ENCODE measurements around the gene TRIP10. TPM values are rescaled to one million over a fixed set of nuclear protein-coding genes. Genes with fewer than 3 reads are reported as not detected.

The TRIP10 gene
- total and polyA plus RNA-seq, 10 of the 15 experiments (the other 5 are each of a cell fraction or from before 2014, with no cell fraction given): 0.79 to 54.5 (median 32.5) TPM

GRCh38 chr19:6736169-6736916 lies 3.1 kb upstream of the TRIP10 start (continued):
- TF ChIP-seq, protein P1, sequence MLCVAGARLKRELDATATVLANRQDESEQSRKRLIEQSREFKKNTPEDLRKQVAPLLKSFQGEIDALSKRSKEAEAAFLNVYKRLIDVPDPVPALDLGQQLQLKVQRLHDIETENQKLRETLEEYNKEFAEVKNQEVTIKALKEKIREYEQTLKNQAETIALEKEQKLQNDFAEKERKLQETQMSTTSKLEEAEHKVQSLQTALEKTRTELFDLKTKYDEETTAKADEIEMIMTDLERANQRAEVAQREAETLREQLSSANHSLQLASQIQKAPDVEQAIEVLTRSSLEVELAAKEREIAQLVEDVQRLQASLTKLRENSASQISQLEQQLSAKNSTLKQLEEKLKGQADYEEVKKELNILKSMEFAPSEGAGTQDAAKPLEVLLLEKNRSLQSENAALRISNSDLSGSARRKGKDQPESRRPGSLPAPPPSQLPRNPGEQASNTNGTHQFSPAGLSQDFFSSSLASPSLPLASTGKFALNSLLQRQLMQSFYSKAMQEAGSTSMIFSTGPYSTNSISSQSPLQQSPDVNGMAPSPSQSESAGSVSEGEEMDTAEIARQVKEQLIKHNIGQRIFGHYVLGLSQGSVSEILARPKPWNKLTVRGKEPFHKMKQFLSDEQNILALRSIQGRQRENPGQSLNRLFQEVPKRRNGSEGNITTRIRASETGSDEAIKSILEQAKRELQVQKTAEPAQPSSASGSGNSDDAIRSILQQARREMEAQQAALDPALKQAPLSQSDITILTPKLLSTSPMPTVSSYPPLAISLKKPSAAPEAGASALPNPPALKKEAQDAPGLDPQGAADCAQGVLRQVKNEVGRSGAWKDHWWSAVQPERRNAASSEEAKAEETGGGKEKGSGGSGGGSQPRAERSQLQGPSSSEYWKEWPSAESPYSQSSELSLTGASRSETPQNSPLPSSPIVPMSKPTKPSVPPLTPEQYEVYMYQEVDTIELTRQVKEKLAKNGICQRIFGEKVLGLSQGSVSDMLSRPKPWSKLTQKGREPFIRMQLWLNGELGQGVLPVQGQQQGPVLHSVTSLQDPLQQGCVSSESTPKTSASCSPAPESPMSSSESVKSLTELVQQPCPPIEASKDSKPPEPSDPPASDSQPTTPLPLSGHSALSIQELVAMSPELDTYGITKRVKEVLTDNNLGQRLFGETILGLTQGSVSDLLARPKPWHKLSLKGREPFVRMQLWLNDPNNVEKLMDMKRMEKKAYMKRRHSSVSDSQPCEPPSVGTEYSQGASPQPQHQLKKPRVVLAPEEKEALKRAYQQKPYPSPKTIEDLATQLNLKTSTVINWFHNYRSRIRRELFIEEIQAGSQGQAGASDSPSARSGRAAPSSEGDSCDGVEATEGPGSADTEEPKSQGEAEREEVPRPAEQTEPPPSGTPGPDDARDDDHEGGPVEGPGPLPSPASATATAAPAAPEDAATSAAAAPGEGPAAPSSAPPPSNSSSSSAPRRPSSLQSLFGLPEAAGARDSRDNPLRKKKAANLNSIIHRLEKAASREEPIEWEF (IDR thresholded peaks at IDR 0.05; ENCODE audit: insufficient replicate concordance, low read depth, low read length): peak; percentile 11
- no peak for TF ChIP-seq TCF12 (IDR thresholded peaks at IDR 0.05; ENCODE audit: low read depth, low read length)
- TF ChIP-seq HCFC1 (IDR thresholded peaks at IDR 0.05; ENCODE audit: low read length): peak; percentile 48; the same call in 1 of the 2 replicates
- peak; percentile 46; the same call in 1 of the 2 replicates for TF ChIP-seq SIN3A (IDR thresholded peaks at IDR 0.05; ENCODE audit: low read depth, low read length)
- TF ChIP-seq, protein P2, sequence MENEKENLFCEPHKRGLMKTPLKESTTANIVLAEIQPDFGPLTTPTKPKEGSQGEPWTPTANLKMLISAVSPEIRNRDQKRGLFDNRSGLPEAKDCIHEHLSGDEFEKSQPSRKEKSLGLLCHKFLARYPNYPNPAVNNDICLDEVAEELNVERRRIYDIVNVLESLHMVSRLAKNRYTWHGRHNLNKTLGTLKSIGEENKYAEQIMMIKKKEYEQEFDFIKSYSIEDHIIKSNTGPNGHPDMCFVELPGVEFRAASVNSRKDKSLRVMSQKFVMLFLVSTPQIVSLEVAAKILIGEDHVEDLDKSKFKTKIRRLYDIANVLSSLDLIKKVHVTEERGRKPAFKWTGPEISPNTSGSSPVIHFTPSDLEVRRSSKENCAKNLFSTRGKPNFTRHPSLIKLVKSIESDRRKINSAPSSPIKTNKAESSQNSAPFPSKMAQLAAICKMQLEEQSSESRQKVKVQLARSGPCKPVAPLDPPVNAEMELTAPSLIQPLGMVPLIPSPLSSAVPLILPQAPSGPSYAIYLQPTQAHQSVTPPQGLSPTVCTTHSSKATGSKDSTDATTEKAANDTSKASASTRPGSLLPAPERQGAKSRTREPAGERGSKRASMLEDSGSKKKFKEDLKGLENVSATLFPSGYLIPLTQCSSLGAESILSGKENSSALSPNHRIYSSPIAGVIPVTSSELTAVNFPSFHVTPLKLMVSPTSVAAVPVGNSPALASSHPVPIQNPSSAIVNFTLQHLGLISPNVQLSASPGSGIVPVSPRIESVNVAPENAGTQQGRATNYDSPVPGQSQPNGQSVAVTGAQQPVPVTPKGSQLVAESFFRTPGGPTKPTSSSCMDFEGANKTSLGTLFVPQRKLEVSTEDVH (IDR thresholded peaks at IDR 0.05; ENCODE audit: low read depth, partially characterized antibody): no peak
- peak; percentile 47 to 64; a peak in 3 of 4 replicates for TF ChIP-seq IKZF2 (IDR thresholded peaks at IDR 0.05)
- 0 out of 2 replicates have a peak, but pooled peaks have one; percentile 10 for TF ChIP-seq BACH1 (IDR thresholded peaks at IDR 0.05; ENCODE audit: borderline replicate concordance)
- TF ChIP-seq BCL11A (IDR thresholded peaks at IDR 0.05; ENCODE audit: low read depth, low read length): no peak
- peak; percentile 13 for TF ChIP-seq RELA (IDR thresholded peaks at IDR 0.05; ENCODE audit: borderline replicate concordance, partially characterized antibody)
- TF ChIP-seq, protein P3, sequence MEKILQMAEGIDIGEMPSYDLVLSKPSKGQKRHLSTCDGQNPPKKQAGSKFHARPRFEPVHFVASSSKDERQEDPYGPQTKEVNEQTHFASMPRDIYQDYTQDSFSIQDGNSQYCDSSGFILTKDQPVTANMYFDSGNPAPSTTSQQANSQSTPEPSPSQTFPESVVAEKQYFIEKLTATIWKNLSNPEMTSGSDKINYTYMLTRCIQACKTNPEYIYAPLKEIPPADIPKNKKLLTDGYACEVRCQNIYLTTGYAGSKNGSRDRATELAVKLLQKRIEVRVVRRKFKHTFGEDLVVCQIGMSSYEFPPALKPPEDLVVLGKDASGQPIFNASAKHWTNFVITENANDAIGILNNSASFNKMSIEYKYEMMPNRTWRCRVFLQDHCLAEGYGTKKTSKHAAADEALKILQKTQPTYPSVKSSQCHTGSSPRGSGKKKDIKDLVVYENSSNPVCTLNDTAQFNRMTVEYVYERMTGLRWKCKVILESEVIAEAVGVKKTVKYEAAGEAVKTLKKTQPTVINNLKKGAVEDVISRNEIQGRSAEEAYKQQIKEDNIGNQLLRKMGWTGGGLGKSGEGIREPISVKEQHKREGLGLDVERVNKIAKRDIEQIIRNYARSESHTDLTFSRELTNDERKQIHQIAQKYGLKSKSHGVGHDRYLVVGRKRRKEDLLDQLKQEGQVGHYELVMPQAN (conservative IDR thresholded peaks at IDR 0.05): peak; percentile 9
- TF ChIP-seq, protein P4, sequence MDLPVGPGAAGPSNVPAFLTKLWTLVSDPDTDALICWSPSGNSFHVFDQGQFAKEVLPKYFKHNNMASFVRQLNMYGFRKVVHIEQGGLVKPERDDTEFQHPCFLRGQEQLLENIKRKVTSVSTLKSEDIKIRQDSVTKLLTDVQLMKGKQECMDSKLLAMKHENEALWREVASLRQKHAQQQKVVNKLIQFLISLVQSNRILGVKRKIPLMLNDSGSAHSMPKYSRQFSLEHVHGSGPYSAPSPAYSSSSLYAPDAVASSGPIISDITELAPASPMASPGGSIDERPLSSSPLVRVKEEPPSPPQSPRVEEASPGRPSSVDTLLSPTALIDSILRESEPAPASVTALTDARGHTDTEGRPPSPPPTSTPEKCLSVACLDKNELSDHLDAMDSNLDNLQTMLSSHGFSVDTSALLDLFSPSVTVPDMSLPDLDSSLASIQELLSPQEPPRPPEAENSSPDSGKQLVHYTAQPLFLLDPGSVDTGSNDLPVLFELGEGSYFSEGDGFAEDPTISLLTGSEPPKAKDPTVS (IDR thresholded peaks at IDR 0.05; ENCODE audit: low read depth, low read length): no peak
- no peak for TF ChIP-seq JUNB (IDR thresholded peaks at IDR 0.05)
- TF ChIP-seq PAX5 (IDR thresholded peaks at IDR 0.05; ENCODE audit: borderline replicate concordance, low read depth, low read length): peak; percentile 10; the same call in 1 of the 2 replicates
- TF ChIP-seq MYC (IDR thresholded peaks at IDR 0.05; ENCODE audit: insufficient read depth, insufficient read length, insufficient replicate concordance, low read length, severe bottlenecking): peak; percentile 43

Measured in GM12878 (cell line).